ENCODE results near the gene PLD4. TPM values are rescaled to one million over a fixed set of nuclear protein-coding genes. Genes with fewer than 3 reads are reported as not detected.

The PLD4 gene
- total RNA-seq, 1 donor from 2014 or later = not detected

- Mint-ChIP-seq H3K4me1 (ENCODE audit: low read depth, unreplicated experiment) (peaks cover 15% of the 10 kb centered on the region), H3K9me3 (ENCODE audit: unreplicated experiment) (peaks cover 21% of the 10 kb centered on the region), H3K27ac (ENCODE audit: unreplicated experiment) (no peak overlapping the region), H3K36me3 (ENCODE audit: unreplicated experiment) (no peaks in the 10 kb centered on the region), H3K4me3 (ENCODE audit: unreplicated experiment) (no peak overlapping the region), H3K27me3 (ENCODE audit: unreplicated experiment) (peaks cover 21% of the 10 kb centered on the region)
- no peak for TF ChIP-seq CTCF (IDR thresholded peaks at IDR 0.05; ENCODE audit: partially characterized antibody, unreplicated experiment)
- no peak for DNase-seq
Observed at GRCh38 chr14:104877806-104878550, 46.7 kb upstream of the PLD4 start.

GRCh38 chr14:104878582-104878981 is 46.1 kb upstream of the PLD4 start:
- peaks cover 21% of the 10 kb centered on the region for H3K27me3 Mint-ChIP-seq (ENCODE audit: unreplicated experiment)
- peaks cover 15% of the 10 kb centered on the region for H3K4me1 Mint-ChIP-seq (ENCODE audit: low read depth, unreplicated experiment)
- H3K9me3 Mint-ChIP-seq (ENCODE audit: unreplicated experiment) = peaks cover 21% of the 10 kb centered on the region
- no peak overlapping the region for H3K27ac Mint-ChIP-seq (ENCODE audit: unreplicated experiment)
- H3K4me3 Mint-ChIP-seq (ENCODE audit: unreplicated experiment) = no peak overlapping the region
- DNase-seq = peak; percentile 51
- no peaks in the 10 kb centered on the region for H3K36me3 Mint-ChIP-seq (ENCODE audit: unreplicated experiment)
- TF ChIP-seq CTCF (IDR thresholded peaks at IDR 0.05; ENCODE audit: partially characterized antibody, unreplicated experiment) = no peak

GRCh38 chr14:104879201-104879982 is 45.3 kb upstream of the PLD4 start:
- H3K27ac Mint-ChIP-seq (ENCODE audit: unreplicated experiment) = no peak overlapping the region
- peak overlapping the region; percentile 61 for H3K4me3 Mint-ChIP-seq (ENCODE audit: unreplicated experiment)
- H3K27me3 Mint-ChIP-seq (ENCODE audit: unreplicated experiment) = peaks cover 21% of the 10 kb centered on the region
- TF ChIP-seq CTCF (IDR thresholded peaks at IDR 0.05; ENCODE audit: partially characterized antibody, unreplicated experiment) = no peak
- H3K9me3 Mint-ChIP-seq (ENCODE audit: unreplicated experiment) = peaks cover 21% of the 10 kb centered on the region
- H3K36me3 Mint-ChIP-seq (ENCODE audit: unreplicated experiment) = no peaks in the 10 kb centered on the region
- DNase-seq = peak; percentile 20
- H3K4me1 Mint-ChIP-seq (ENCODE audit: low read depth, unreplicated experiment) = peaks cover 15% of the 10 kb centered on the region

- DNase-seq = peak; percentile 10
- no peak for TF ChIP-seq CTCF (IDR thresholded peaks at IDR 0.05; ENCODE audit: partially characterized antibody, unreplicated experiment)
- H3K27me3 Mint-ChIP-seq (ENCODE audit: unreplicated experiment) = peaks cover 21% of the 10 kb centered on the region
- H3K9me3 Mint-ChIP-seq (ENCODE audit: unreplicated experiment) = peaks cover 21% of the 10 kb centered on the region
- no peak overlapping the region for H3K4me3 Mint-ChIP-seq (ENCODE audit: unreplicated experiment)
- peak overlapping the region; percentile 99 for H3K27ac Mint-ChIP-seq (ENCODE audit: unreplicated experiment)
- H3K36me3 Mint-ChIP-seq (ENCODE audit: unreplicated experiment) = no peaks in the 10 kb centered on the region
- H3K4me1 Mint-ChIP-seq (ENCODE audit: low read depth, unreplicated experiment) = peaks cover 15% of the 10 kb centered on the region
Observed at GRCh38 chr14:104879983-104880565, 44.6 kb upstream of the PLD4 start.

Measured in glutamatergic neuron (in vitro differentiated cells).